HUES48 (cell line): Measurements from ENCODE around the gene C22orf23.
"Not testable (repeated sequence)": the region's sequence is repeated elsewhere in the genome, so short reads cannot be mapped to it uniquely, and the experiment has no call there.

Source experiments
- H3K27ac ChIP-seq: one replicate; pipeline ENCODE4 v1.7.0; 2013; ENCODE audit warnings: low read depth, low read length, inconsistent platforms
- H3K27me3 ChIP-seq: 2 replicates; pipeline ENCODE4 v1.6.1; 2013; ENCODE audit warnings: mild to moderate bottlenecking, low read length; ENCODE audit not compliant: control insufficient read depth, insufficient read depth
- H3K36me3 ChIP-seq: 2 replicates; pipeline ENCODE4 v1.6.1; 2013; ENCODE audit warnings: low read length; ENCODE audit not compliant: control insufficient read depth, insufficient read depth
- H3K4me1 ChIP-seq: 2 replicates; pipeline ENCODE4 v1.6.1; 2013; ENCODE audit warnings: mild to moderate bottlenecking, low read length; ENCODE audit not compliant: control insufficient read depth, insufficient read depth
- H3K4me3 ChIP-seq: 2 replicates; pipeline ENCODE4 v1.5.1; 2013; ENCODE audit warnings: mild to moderate bottlenecking, low read depth, low read length
- H3K9ac ChIP-seq: 2 replicates; pipeline ENCODE4 v1.6.1; 2013; ENCODE audit warnings: mild to moderate bottlenecking, low read depth, low read length, moderate library complexity
- H3K9me3 ChIP-seq: 2 replicates; pipeline ENCODE4 v1.6.1; 2013; ENCODE audit warnings: low read length; ENCODE audit not compliant: control insufficient read depth, insufficient read depth

Gene C22orf23

GRCh38 chr22:37967637-37968451, 14.4 kb upstream of the C22orf23 start:
- no peaks in the 10 kb centered on the region for H3K27me3 ChIP-seq
- peaks cover 44% of the 10 kb centered on the region for H3K36me3 ChIP-seq
- H3K4me3 ChIP-seq = no peak overlapping the region
- peaks cover 20% of the 10 kb centered on the region for H3K4me1 ChIP-seq
- H3K9me3 ChIP-seq = no peaks in the 10 kb centered on the region
- H3K27ac ChIP-seq = no peak overlapping the region
- no peak overlapping the region for H3K9ac ChIP-seq

- Histone ChIP-seq H3K27ac (no peak overlapping the region), H3K27me3 (no peaks in the 10 kb centered on the region), H3K9ac (no peak overlapping the region), H3K9me3 (no peaks in the 10 kb centered on the region), H3K36me3 (peaks cover 48% of the 10 kb centered on the region), H3K4me1 (peaks cover 17% of the 10 kb centered on the region), H3K4me3 (no peak overlapping the region)
Measured at GRCh38 chr22:37967147-37967546, 13.7 kb upstream of the C22orf23 start.

- no peak overlapping the region for H3K27ac ChIP-seq
- H3K36me3 ChIP-seq = peaks cover 58% of the 10 kb centered on the region
Measured at GRCh38 chr22:37965940-37966664, 12.7 kb upstream of the C22orf23 start.

GRCh38 chr22:37961062-37961461, 7.7 kb upstream of the C22orf23 start:
- H3K4me1 ChIP-seq = 0 out of 2 replicates have a peak, but pooled peaks cover 4% of the 10 kb centered on the region
- no peak overlapping the region for H3K9ac ChIP-seq
- H3K27me3 ChIP-seq = no peaks in the 10 kb centered on the region
- H3K36me3 ChIP-seq = peaks cover 77% of the 10 kb centered on the region
- no peak overlapping the region for H3K27ac ChIP-seq
- no peaks in the 10 kb centered on the region for H3K9me3 ChIP-seq
- H3K4me3 ChIP-seq = no peak overlapping the region

More at GRCh38 chr22:37965940-37966664, 12.7 kb upstream of the C22orf23 start:
- H3K4me1 ChIP-seq = peaks cover 9% of the 10 kb centered on the region
- H3K27me3 ChIP-seq = no peaks in the 10 kb centered on the region
- H3K4me3 ChIP-seq = no peak overlapping the region
- no peaks in the 10 kb centered on the region for H3K9me3 ChIP-seq
- H3K9ac ChIP-seq = no peak overlapping the region

GRCh38 chr22:37959231-37959825, 5.9 kb upstream of the C22orf23 start:
- Histone ChIP-seq H3K9me3 (no peaks in the 10 kb centered on the region), H3K9ac (no peak overlapping the region), H3K4me3 (no peak overlapping the region), H3K4me1 (no peaks in the 10 kb centered on the region), H3K27me3 (no peaks in the 10 kb centered on the region), H3K27ac (no peak overlapping the region), H3K36me3 (peaks cover 67% of the 10 kb centered on the region)

- peaks cover 55% of the 10 kb centered on the region for H3K36me3 ChIP-seq
- peaks cover 8% of the 10 kb centered on the region; the same call in 1 of the 2 replicates for H3K27me3 ChIP-seq
- peaks cover 7% of the 10 kb centered on the region; the same call in 1 of the 2 replicates for H3K4me1 ChIP-seq
- H3K9ac ChIP-seq = no peak overlapping the region
- no peak overlapping the region for H3K4me3 ChIP-seq
- no peaks in the 10 kb centered on the region for H3K9me3 ChIP-seq
- no peak overlapping the region for H3K27ac ChIP-seq
Measured at GRCh38 chr22:37957232-37957631, 3.8 kb upstream of the C22orf23 start.

- not testable (repeated sequence) for H3K4me3 ChIP-seq, H3K9ac ChIP-seq, H3K27me3 ChIP-seq, H3K9me3 ChIP-seq, H3K4me1 ChIP-seq, H3K27ac ChIP-seq
- peaks cover 42% of the 10 kb centered on the region for H3K36me3 ChIP-seq
Measured at GRCh38 chr22:37955825-37956397, 2.5 kb upstream of the C22orf23 start.

- H3K9me3 ChIP-seq = no peaks in the 10 kb centered on the region
- no peak overlapping the region for H3K9ac ChIP-seq
Measured at GRCh38 chr22:37954686-37955085, 1.3 kb upstream of the C22orf23 start.

GRCh38 chr22:37953062-37953436, 352 bp downstream of the C22orf23 start:
- Histone ChIP-seq H3K27me3 (peaks cover 8% of the 10 kb centered on the region), H3K9ac (no peak overlapping the region), H3K4me1 (peaks cover 7% of the 10 kb centered on the region; the same call in 1 of the 2 replicates), H3K4me3 (peak overlapping the region; percentile 86), H3K36me3 (peaks cover 16% of the 10 kb centered on the region), H3K9me3 (no peaks in the 10 kb centered on the region), H3K27ac (no peak overlapping the region)

More at GRCh38 chr22:37954686-37955085, 1.3 kb upstream of the C22orf23 start:
- Histone ChIP-seq H3K27me3 (peaks cover 8% of the 10 kb centered on the region), H3K27ac (no peak overlapping the region), H3K4me3 (peak overlapping the region; percentile 86), H3K36me3 (peaks cover 30% of the 10 kb centered on the region), H3K4me1 (peaks cover 7% of the 10 kb centered on the region; the same call in 1 of the 2 replicates)

GRCh38 chr22:37952629-37953028, 772 bp downstream of the C22orf23 start:
- H3K9me3 ChIP-seq, H3K27ac ChIP-seq, H3K4me1 ChIP-seq, H3K27me3 ChIP-seq, H3K9ac ChIP-seq: not testable (repeated sequence)
- Histone ChIP-seq H3K4me3 (peak overlapping the region; percentile 86), H3K36me3 (peaks cover 12% of the 10 kb centered on the region)
